Smooth muscle cell (in vitro differentiated cells): ENCODE data around the gene CYFIP2. TPM values are rescaled to one million over a fixed set of nuclear protein-coding genes. Genes with fewer than 3 reads are reported as not detected.

Source experiments
- DNase-seq: peaks from one replicate; lab custom pipeline; 2025; ENCODE audit not compliant: unreplicated experiment; lab: John Stamatoyannopoulos, UW
- H2AFZ ChIP-seq: fragments of 200-600 bp; sonication (generic); 2 replicates; pipeline ENCODE4 v1.6.0; 2016; ENCODE audit warnings: antibody characterized with exemption, low read depth, mild to moderate bottlenecking
- H3F3A ChIP-seq: fragments of 200-600 bp; sonication (generic); 2 replicates; pipeline ENCODE4 v1.6.0; 2017; ENCODE audit warnings: antibody characterized with exemption, low read depth
- H3K27ac ChIP-seq: fragments of 200-600 bp; sonication (generic); 2 replicates; pipeline ENCODE4 v1.5.1; 2016; ENCODE audit warnings: low read depth, mild to moderate bottlenecking
- H3K27me3 ChIP-seq: fragments of 200-600 bp; sonication (generic); 2 replicates; pipeline ENCODE4 v1.6.1; 2016; ENCODE audit warnings: low read depth, mild to moderate bottlenecking
- H3K36me3 ChIP-seq: fragments of 200-600 bp; sonication (generic); 2 replicates; pipeline ENCODE4 v1.5.1; 2016; ENCODE audit warnings: low read depth
- H3K4me1 ChIP-seq: fragments of 200-600 bp; sonication (generic); 2 replicates; pipeline ENCODE4 v1.5.1; 2016; ENCODE audit warnings: low read depth
- H3K4me2 ChIP-seq: fragments of 200-600 bp; sonication (generic); 2 replicates; pipeline ENCODE4 v1.6.0; 2016; ENCODE audit warnings: mild to moderate bottlenecking
- H3K4me3 ChIP-seq: fragments of 200-600 bp; sonication (generic); 2 replicates; pipeline ENCODE4 v1.5.1; 2016; ENCODE audit warnings: mild to moderate bottlenecking
- H3K79me2 ChIP-seq: fragments of 200-600 bp; sonication (generic); 2 replicates; pipeline ENCODE4 v1.6.0; 2016; ENCODE audit warnings: low read depth, mild to moderate bottlenecking
- H3K9ac ChIP-seq: fragments of 200-600 bp; sonication (generic); 2 replicates; pipeline ENCODE4 v1.6.0; 2016; ENCODE audit warnings: low read depth
- H3K9me3 ChIP-seq: fragments of 200-600 bp; sonication (generic); replicated peaks from 2 replicates; pipeline ENCODE4 v1.5.1; 2016; ENCODE audit warnings: low read depth
- H4K20me1 ChIP-seq: fragments of 200-600 bp; sonication (generic); 2 replicates; pipeline ENCODE4 v1.6.0; 2016; ENCODE audit warnings: low read depth
- WGBS: methylation state at CpG from one replicate; pipeline ENCODE4 v1.1.7; 2016; ENCODE audit warnings: low lambda C conversion rate; 5-methylcytosine and 5-hydroxymethylcytosine counted together
- polyA plus RNA-seq: library from polyadenylated mRNA; unstranded; fragments of >200 nt; fragmentation: Nextera tagmentation; extraction: Ambion mirVana; gene quantifications from 2 replicates; pipeline ENCODE4 v1.2.1, GENCODE V29; 2016
- total RNA-seq: library from RNA; depleted of rRNA; stranded (reverse); fragments of >200 nt; gene quantifications from 2 replicates; pipeline ENCODE4 v1.2.3, GENCODE V29; 2014
- TF ChIP-seq, protein P1 (sequence below): fragments of 200-600 bp; sonication (generic); IDR thresholded peaks from 2 replicates; pipeline ENCODE4 v1.5.1; 2017; ENCODE audit warnings: borderline replicate concordance, mild to moderate bottlenecking, antibody characterized with exemption; ENCODE audit not compliant: insufficient read depth, poor library complexity, severe bottlenecking

Gene CYFIP2
- total RNA-seq (9.7 and 17.8 TPM in 2 replicates), polyA plus RNA-seq (11.4 and 28.6 TPM in 2 replicates)

DNA sequence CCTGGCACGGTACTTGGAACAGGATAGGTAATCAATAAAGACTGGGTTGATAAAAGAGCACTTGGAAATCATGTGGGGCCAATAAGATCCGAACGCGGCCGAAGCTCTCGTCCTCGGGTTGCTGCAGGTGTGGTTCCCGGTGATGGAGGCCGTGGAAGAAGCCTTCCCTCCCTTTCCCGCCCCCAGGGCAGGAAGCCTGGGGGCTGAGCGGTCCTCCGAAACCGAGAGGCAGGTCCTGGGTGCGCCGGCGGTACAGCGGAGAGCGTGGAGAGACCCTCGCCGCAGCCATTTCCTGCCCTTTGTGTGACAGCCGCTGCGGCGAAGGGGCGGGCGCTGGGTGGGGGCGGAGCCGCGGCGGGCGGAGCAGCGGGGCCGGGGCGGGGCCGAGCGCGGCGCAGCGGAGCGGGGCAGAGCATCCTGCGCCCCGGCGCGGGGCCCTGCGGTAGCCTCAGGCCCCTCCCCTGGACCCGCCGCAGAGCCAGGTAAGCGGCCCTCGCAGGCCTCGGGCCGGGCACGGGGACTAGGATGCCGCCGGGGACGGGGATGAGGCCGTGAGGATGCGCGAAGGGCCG lies at the start of gene CYFIP2:
CYFIP2 (plus strand) TSS at position 410 of the 572 bp plus-strand sequence. CDS start 19,239 bp downstream, outside the sequence.
- Histone ChIP-seq H3K9ac (no peak within 1 kb of the TSS), H3K4me3 (peak within 1 kb of the TSS; percentile 85)
- DNase-seq: no peak

DNA sequence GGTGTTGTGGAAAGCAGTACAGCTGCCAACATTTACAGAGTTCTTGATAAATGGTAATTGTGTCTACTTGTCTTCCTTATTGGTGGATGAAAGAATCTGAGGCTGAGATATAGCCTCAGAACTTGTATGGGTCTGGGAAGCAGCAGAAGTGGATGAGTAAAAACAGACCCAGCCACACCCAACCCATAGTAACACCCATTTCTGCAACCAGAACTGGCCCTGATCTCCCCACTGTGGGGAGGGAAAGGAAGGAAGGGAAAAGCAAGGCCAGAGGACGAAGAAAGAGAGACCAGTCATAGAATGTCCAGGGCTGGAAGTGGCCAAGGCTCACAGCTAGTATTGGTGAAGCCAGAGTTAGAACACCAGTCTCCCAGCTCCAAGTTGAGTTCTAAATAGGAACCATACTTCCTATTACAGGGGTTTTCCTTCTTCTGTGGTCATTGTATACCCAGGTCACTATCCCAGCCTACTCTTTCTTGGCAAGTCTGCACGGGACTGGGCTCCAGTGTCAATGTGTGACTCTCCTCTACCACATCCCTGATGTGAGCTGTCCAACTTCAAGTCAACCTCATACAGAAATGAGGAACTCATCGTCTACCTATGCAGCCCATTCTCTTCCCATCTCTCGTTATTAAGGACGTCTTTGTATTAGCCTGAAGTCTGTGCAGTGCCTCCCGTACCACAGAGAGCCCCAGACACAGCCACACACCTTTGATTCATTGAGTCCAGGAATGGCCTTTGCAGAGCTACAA lies 49.4 kb upstream of the CYFIP2 start:
- TF ChIP-seq, protein P1, sequence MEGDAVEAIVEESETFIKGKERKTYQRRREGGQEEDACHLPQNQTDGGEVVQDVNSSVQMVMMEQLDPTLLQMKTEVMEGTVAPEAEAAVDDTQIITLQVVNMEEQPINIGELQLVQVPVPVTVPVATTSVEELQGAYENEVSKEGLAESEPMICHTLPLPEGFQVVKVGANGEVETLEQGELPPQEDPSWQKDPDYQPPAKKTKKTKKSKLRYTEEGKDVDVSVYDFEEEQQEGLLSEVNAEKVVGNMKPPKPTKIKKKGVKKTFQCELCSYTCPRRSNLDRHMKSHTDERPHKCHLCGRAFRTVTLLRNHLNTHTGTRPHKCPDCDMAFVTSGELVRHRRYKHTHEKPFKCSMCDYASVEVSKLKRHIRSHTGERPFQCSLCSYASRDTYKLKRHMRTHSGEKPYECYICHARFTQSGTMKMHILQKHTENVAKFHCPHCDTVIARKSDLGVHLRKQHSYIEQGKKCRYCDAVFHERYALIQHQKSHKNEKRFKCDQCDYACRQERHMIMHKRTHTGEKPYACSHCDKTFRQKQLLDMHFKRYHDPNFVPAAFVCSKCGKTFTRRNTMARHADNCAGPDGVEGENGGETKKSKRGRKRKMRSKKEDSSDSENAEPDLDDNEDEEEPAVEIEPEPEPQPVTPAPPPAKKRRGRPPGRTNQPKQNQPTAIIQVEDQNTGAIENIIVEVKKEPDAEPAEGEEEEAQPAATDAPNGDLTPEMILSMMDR: no peak
- H3K4me3 ChIP-seq: no peak overlapping the region
- 92% methylated on average over 6 of the region's 6 CpGs for WGBS

More for the DNA sequence above, at the start of gene CYFIP2:
- Histone ChIP-seq H3K4me1 (peaks cover 17% of the 10 kb centered on the region), H3K27ac (no peak within 1 kb of the TSS), H3K4me2 (peak within 1 kb of the TSS; percentile 95), H3F3A (no peaks in the 10 kb centered on the region), H4K20me1 (no peaks in the 10 kb centered on the region), H3K79me2 (no peaks in the 10 kb centered on the region), H3K27me3 (peaks cover 44% of the 10 kb centered on the region), H2AFZ (peak within 1 kb of the TSS; percentile 99), H3K36me3 (no peaks in the 10 kb centered on the region), H3K9me3 (no peaks in the 10 kb centered on the region)
- WGBS: 1% methylated on average over 16 of the region's 58 CpGs
- TF ChIP-seq, protein P1: no peak

DNA sequence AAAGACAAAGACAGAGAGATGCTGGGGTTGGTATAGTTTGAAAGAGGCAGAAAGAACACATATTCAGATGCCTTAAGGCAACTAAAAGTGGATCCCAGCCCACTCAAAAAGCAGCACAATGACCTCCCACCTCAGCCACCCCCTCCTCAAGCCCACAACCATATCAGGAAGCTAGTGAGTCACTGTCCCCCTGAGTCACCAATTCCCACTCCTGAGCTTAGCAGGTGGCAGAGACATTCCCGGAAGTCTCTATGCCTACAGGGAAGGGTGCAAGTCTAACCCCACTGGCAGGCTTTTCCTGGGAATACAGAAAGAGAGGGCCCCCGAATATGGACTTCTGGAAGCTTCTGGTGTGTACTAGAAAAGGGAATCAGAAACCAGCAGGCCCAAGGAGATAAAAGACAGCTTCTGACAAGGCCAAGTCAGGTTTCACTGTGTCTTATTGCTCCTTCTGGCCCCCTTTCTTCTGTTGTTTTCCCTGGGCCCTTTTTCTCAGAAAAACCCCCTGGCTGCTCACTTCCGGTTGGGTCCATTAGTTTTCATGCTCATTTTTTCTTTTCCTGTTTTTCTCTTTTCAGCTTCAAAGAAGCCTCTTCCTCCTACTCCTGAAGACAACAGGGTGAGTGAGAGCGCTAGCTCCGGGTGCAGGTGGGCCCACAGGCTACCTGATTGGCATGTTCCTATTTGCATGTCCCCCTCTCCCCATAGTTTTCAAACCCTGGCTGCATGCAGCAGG lies 48.5 kb upstream of the CYFIP2 start:
- TF ChIP-seq, protein P1: no peak
- Histone ChIP-seq H4K20me1 (no peaks in the 10 kb centered on the region), H3K9ac (no peak overlapping the region), H3K4me3 (no peak overlapping the region), H3K27ac (no peak overlapping the region), H3K9me3 (no peaks in the 10 kb centered on the region), H2AFZ (no peak overlapping the region), H3K4me1 (no peaks in the 10 kb centered on the region), H3K27me3 (no peaks in the 10 kb centered on the region), H3K4me2 (no peak overlapping the region), H3F3A (no peaks in the 10 kb centered on the region), H3K36me3 (no peaks in the 10 kb centered on the region), H3K79me2 (no peaks in the 10 kb centered on the region)
- no peak for DNase-seq
- 86% methylated on average over 5 of the region's 5 CpGs for WGBS

More for the DNA sequence above, 49.4 kb upstream of the CYFIP2 start:
- Histone ChIP-seq H3K27ac (no peak overlapping the region), H3K36me3 (no peaks in the 10 kb centered on the region), H3K79me2 (no peaks in the 10 kb centered on the region), H3K4me1 (no peaks in the 10 kb centered on the region), H4K20me1 (no peaks in the 10 kb centered on the region), H3K4me2 (no peak overlapping the region), H3F3A (no peaks in the 10 kb centered on the region), H3K27me3 (no peaks in the 10 kb centered on the region), H3K9me3 (no peaks in the 10 kb centered on the region), H3K9ac (no peak overlapping the region), H2AFZ (no peak overlapping the region)
- DNase-seq: no peak
